Adrenal gland (tissue), 12 donors: ENCODE data around the gene IKZF4. TPM values are rescaled to one million over a fixed set of nuclear protein-coding genes. Genes with fewer than 3 reads are reported as not detected.

ENCODE experiments used
- DNase-seq, 7 donors: peaks; one replicate each; pipeline ENCODE4 v3.0.0-alpha.2; 2019 to 2020
- H3K27ac ChIP-seq, 5 donors: fragments of 200-600 bp; sonication (generic) in 4 of 5; 1 replicate in 3 of 5; 2 replicates in 2 of 5; pipeline versions ENCODE4 v1.5.1 to v1.8.0; 2016 to 2020; ENCODE audit warnings: mild to moderate bottlenecking in 1 of 5
- H3K27me3 ChIP-seq: fragments of 200-600 bp; 2 replicates; pipeline ENCODE4 v1.8.0; 2021
- H3K36me3 ChIP-seq, 2 donors: fragments of 200-600 bp; replicated peaks in 1 of 2; 1 replicate in 1 of 2; 2 replicates in 1 of 2; pipeline versions ENCODE4 v1.5.1 to v1.8.0; 2018 to 2022
- H3K4me1 ChIP-seq, 2 donors: fragments of 200-600 bp; replicated peaks in 1 of 2; 1 replicate in 1 of 2; 2 replicates in 1 of 2; pipeline versions ENCODE4 v1.5.1 to v1.8.0; 2018 to 2021
- H3K4me3 ChIP-seq, 4 donors: fragments of 200-600 bp; sonication (generic) in 3 of 4; one replicate each; pipeline ENCODE4 v1.5.1; 2016 to 2018
- H3K9me3 ChIP-seq, 3 donors: fragments of 200-600 bp; sonication (generic) in 1 of 3; replicated peaks in 1 of 3; 1 replicate in 2 of 3; 2 replicates in 1 of 3; pipeline versions ENCODE4 v1.5.1 to v1.8.0; 2016 to 2021
- CTCF ChIP-seq, 6 experiments: fragments of 450-650 bp in 4 of 6; fragments of 200-600 bp in 2 of 6; sonication (generic) in 1 of 6; IDR thresholded peaks; 1 replicate in 5 of 6; 2 replicates in 1 of 6; pipeline versions ENCODE4 v1.5.1 to v1.8.0; 2016 to 2021; ENCODE audit warnings: antibody characterized with exemption in 6 of 6, mild to moderate bottlenecking in 2 of 6, moderate library complexity in 1 of 6
- POLR2A ChIP-seq, 2 donors: fragments of 450-650 bp; IDR thresholded peaks; one replicate each; pipeline ENCODE4 v1.6.1; 2017; ENCODE audit warnings: antibody characterized with exemption in 2 of 2, mild to moderate bottlenecking in 2 of 2, moderate library complexity in 1 of 2
- WGBS, 4 donors: extraction: QIAGEN DNeasy Blood & Tissue Kit in 2 of 4; methylation state at CpG; one replicate each; pipeline versions ENCODE4 v1.1.5 to v1.1.7; 2013 to 2017; 5-methylcytosine and 5-hydroxymethylcytosine counted together
- intact Hi-C, 2 donors: fragments of 100-400 bp; cut with DNase I; formaldehyde crosslinking; loops; one replicate each; pipeline versions ENCODE4 v1.14.1 to v1.15.0; 2022 to 2023
- polyA plus RNA-seq, 3 donors: library from polyadenylated mRNA; stranded (reverse); fragments of 200-250 nt in 2 of 3; fragments of 350-450 nt in 1 of 3; fragmentation: Illumina TruSeq in 1 of 3; extraction: RNeasy Lipid Tissue Mini Kit (QIAGEN cat#74804) in 1 of 3; gene quantifications; one replicate each; pipeline ENCODE4 v1.2.3, GENCODE V29; 2013 to 2014
- total RNA-seq, 9 donors: library from RNA; depleted of rRNA in 4 of 9; stranded (reverse); fragments of >200 nt in 4 of 9; fragments of 120-200 nt in 1 of 9; fragmentation: NEBNext Ultra II Directional in 1 of 9; extraction: Animal tissue kit (Norgen Biotek cat#: 25700) in 1 of 9; gene quantifications; one replicate each; pipeline versions ENCODE4 v1.1.0 to v1.2.4, GENCODE V29; 2013 to 2023
- donor health status: healthy with polysubstance abuse.
- donor health status: Bipolar disorder and iron deficiency.
- donor health status: DM: yes; HTN: yes; CAD: no.
- donor health status: DM: no; HTN: no; CAD: no.
- donor health status: DM: no; HTN: no; CAD: no.
- donor health status: DM: yes; HTN: yes; CAD: no.

The IKZF4 gene
- total and polyA plus RNA-seq, 12 donors, result 5.7 to 34.0 (median 11.0) TPM

- 0 to 1% (median 0%) methylated on average over 18 of the region's 18 CpGs for WGBS, 4 donors
- H3K9me3 ChIP-seq, result no peaks in the 10 kb centered on the region
- H3K4me1 ChIP-seq, result peaks cover 14 to 38% of the 10 kb centered on the region in 2 donors
- H3K27me3 ChIP-seq, result no peaks in the 10 kb centered on the region
- DNase-seq, result peak in 1 of 7 donors; percentile 19
- H3K36me3 ChIP-seq, result no peaks in the 10 kb centered on the region
- H3K4me3 ChIP-seq, result peak overlapping the region; percentile 28 to 64 (median 38)
- H3K27ac ChIP-seq, result peak overlapping the region; percentile 86 to 95 (median 91)
- intact Hi-C loops, result no loop called here
- peak in 1 of 6 experiments; percentile 16 for TF ChIP-seq CTCF (IDR thresholded peaks at IDR 0.05)
- peak; percentile 86 to 94 for TF ChIP-seq POLR2A (IDR thresholded peaks at IDR 0.05)
These were observed 47.8 kb upstream of the IKZF4 start for GRCh38 chr12:55972911-55973598.

GRCh38 chr12:55973599-55974307 is 47.1 kb upstream of the IKZF4 start, which contains the start of gene RAB5B:
TSS of gene RAB5B (plus strand) at chr12:55974078. CDS start at chr12:55986961, 12,883 bp downstream.
- Histone ChIP-seq H3K27ac (peak within 1 kb of the TSS; percentile 92 to 98 (median 95)), H3K4me3 (peak within 1 kb of the TSS; percentile 46 to 97 (median 87)), H3K9me3 (no peaks in the 10 kb centered on the region), H3K36me3 (no peaks in the 10 kb centered on the region), H3K27me3 (no peaks in the 10 kb centered on the region), H3K4me1 (peaks cover 14 to 38% of the 10 kb centered on the region in 2 donors)
- intact Hi-C loops, result no loop called here
- peak; percentile 99 to 100 (median 100) for DNase-seq
- TF ChIP-seq POLR2A (IDR thresholded peaks at IDR 0.05), result peak; percentile 96 to 99
- peak in 3 of 6 experiments; percentile 25 to 45 (median 36) for TF ChIP-seq CTCF (IDR thresholded peaks at IDR 0.05)
- WGBS, 4 donors, result 0 to 2% (median 0%) methylated on average over 18 to 39 of the region's 39 CpGs

DNA sequence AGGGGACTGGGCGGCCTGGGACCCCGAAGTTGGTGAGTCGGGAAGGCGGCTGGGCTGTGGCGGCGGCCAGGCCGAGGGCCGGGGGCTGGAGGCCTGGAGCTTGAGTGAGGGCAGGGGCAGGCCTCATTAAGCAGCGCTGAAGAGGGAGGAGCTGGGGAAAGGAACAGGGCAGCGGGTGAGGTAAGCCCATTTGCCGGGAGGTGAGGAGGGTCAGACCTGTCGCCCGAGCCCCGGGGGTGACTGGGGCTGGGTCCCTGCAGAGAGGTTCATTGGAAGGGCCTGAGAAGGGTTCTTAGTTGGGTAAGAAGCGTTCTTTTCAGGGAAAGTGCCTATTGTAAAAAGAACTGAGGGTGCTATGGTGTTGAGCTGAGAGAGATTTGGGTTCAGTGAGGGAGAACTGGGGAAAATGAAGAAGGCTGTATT is 46.5 kb upstream of the IKZF4 start:
- peaks cover 14 to 38% of the 10 kb centered on the region in 2 donors for H3K4me1 ChIP-seq
- intact Hi-C loops, result no loop called here

More for the DNA sequence above, 46.5 kb upstream of the IKZF4 start:
- Histone ChIP-seq H3K27ac (peak overlapping the region; percentile 92 to 98 (median 95)), H3K36me3 (peaks cover 0 to 1% of the 10 kb centered on the region in 2 donors), H3K27me3 (no peaks in the 10 kb centered on the region), H3K4me3 (peak overlapping the region; percentile 46 to 97 (median 87)), H3K9me3 (no peaks in the 10 kb centered on the region)
- peak in 6 of 7 donors; percentile 62 to 82 (median 66) for DNase-seq
- WGBS, 4 donors, result 0 to 1% (median 0%) methylated on average over 10 to 15 of the region's 15 CpGs
- TF ChIP-seq CTCF (IDR thresholded peaks at IDR 0.05), result no peak
